Measurements from ENCODE around the gene UBQLN3. TPM values are rescaled to one million over a fixed set of nuclear protein-coding genes. Genes with fewer than 3 reads are reported as not detected.

UBQLN3 gene
- not detected in 5 replicates for total RNA-seq (2022; extraction: Qiagen RNA extraction)

GRCh38 chr11:5509803-5510202, at the start of gene UBQLN3:
Gene UBQLN3, minus strand, starts transcription at chr11:5509957. Its CDS starts 399 bp downstream, at chr11:5509558.

GRCh38 chr11:5548440-5548839, 38.7 kb upstream of the UBQLN3 start, which contains the start of gene OR52H1:
Gene OR52H1, minus strand, starts transcription at chr11:5548540. Its CDS starts 3,035 bp downstream, at chr11:5545505.

GRCh38 chr11:5516599-5516998, 6.8 kb upstream of the UBQLN3 start, which contains the start of gene UBQLNL:
Gene UBQLNL, minus strand, starts transcription at chr11:5516699. Its CDS starts 258 bp downstream, at chr11:5516441.

GRCh38 chr11:5488385-5488784, 21.4 kb downstream of the UBQLN3 start, which contains the start of gene OR52D1:
Gene OR52D1, plus strand, starts transcription at chr11:5488685. Its CDS starts 22 bp downstream, at chr11:5488707.

Other genes with a start within 250 kb of the UBQLN3 start
- gene HBE1, start 240.0 kb downstream of the UBQLN3 start, total RNA-seq (2022; extraction: Qiagen RNA extraction), result 0.10 to 0.19 TPM (median 0.17 TPM) in 3 of 5 replicates, not detected in the others
- gene OR51B4, start 208.0 kb downstream of the UBQLN3 start, total RNA-seq (2022; extraction: Qiagen RNA extraction), result not detected in 5 replicates
- not detected in 5 replicates for gene OR51B2, start 185.7 kb downstream of the UBQLN3 start, total RNA-seq (2022; extraction: Qiagen RNA extraction)
- not detected in 5 replicates for gene OR51B5, start 166.4 kb downstream of the UBQLN3 start, total RNA-seq (2022; extraction: Qiagen RNA extraction)
- not detected in 5 replicates for gene OR51B6, start 158.4 kb downstream of the UBQLN3 start, total RNA-seq (2022; extraction: Qiagen RNA extraction)
- not detected in 5 replicates for gene OR51M1, start 126.1 kb downstream of the UBQLN3 start, total RNA-seq (2022; extraction: Qiagen RNA extraction)
- not detected in 5 replicates for gene OR51Q1, start 87.8 kb downstream of the UBQLN3 start, total RNA-seq (2022; extraction: Qiagen RNA extraction)
- not detected in 5 replicates for gene OR51I1, start 68.4 kb downstream of the UBQLN3 start, total RNA-seq (2022; extraction: Qiagen RNA extraction)
- gene OR51I2, start 60.6 kb downstream of the UBQLN3 start, total RNA-seq (2022; extraction: Qiagen RNA extraction), result not detected in 5 replicates
- not detected in 5 replicates for gene OR52D1, start 21.3 kb downstream of the UBQLN3 start, total RNA-seq (2022; extraction: Qiagen RNA extraction)
- 0.02 TPM in 1 of 5 replicates, not detected in the others for gene UBQLNL, start 6.7 kb upstream of the UBQLN3 start, total RNA-seq (2022; extraction: Qiagen RNA extraction)
- gene OR52H1, start 38.6 kb upstream of the UBQLN3 start, total RNA-seq (2022; extraction: Qiagen RNA extraction), result not detected in 5 replicates
- gene OR52B6, start 70.9 kb upstream of the UBQLN3 start, total RNA-seq (2022; extraction: Qiagen RNA extraction), result not detected in 5 replicates
- gene TRIM6, start 86.7 kb upstream of the UBQLN3 start, total RNA-seq (2022; extraction: Qiagen RNA extraction), result 6.9 to 8.3 TPM (median 7.6 TPM) in 5 replicates
- gene TRIM34, start 115.0 kb upstream of the UBQLN3 start, total RNA-seq (2022; extraction: Qiagen RNA extraction), result 2.3 to 3.6 TPM (median 2.9 TPM) in 5 replicates
- gene TRIM5, start 175.1 kb upstream of the UBQLN3 start, total RNA-seq (2022; extraction: Qiagen RNA extraction), result 8.6 to 11.8 TPM (median 9.6 TPM) in 5 replicates
- 0.60 to 1.8 TPM (median 1.1 TPM) in 5 replicates for gene TRIM22, start 179.8 kb upstream of the UBQLN3 start, total RNA-seq (2022; extraction: Qiagen RNA extraction)
- not detected in 5 replicates for gene OR56B1, start 226.5 kb upstream of the UBQLN3 start, total RNA-seq (2022; extraction: Qiagen RNA extraction)
- not detected in 5 replicates for gene OR52N4, start 244.3 kb upstream of the UBQLN3 start, total RNA-seq (2022; extraction: Qiagen RNA extraction)

Data from A549 treated with AZD2906 at 1 μM for 4 hours (cell line).